Measurements from ENCODE around the gene LRRN2. TPM values are rescaled to one million over a fixed set of nuclear protein-coding genes. Genes with fewer than 3 reads are reported as not detected.

The LRRN2 gene
- polyA plus RNA-seq, 12 donors: 3.7 to 8.5 (median 5.8) TPM; not detected in 1

DNA sequence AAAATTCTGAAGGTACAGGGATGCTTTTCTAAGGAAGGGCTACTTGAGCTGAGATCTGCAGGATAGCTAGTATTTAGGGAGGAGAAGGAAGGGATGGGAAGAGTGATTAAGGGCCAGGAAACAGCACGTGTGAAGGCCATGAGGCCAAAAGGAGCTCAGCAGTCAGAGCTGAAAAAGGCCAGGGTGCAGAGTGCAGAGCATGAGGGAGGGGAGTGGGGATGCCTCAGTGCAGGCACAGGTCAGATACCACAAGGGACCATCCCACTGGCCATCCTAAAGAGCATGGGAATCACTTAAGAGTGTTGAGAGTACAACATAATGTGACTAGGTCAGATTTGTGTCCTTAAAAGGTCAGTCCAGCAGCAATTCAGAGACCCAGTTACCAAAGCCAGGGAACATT lies 16.0 kb downstream of the LRRN2 start:
- no peak for DNase-seq

DNA sequence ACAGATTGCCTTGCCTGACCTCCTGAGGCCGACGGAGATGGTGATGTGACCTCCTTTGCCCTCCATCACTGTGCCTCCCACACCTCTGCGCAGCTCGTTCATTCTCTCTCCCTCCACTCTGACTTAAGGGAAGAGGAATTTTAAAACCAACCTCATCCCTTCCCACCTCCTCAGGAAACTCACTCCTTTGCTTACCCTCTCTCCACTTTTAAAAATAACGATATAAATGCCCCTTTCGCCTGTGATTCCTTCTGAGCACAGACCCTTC lies 21.2 kb downstream of the LRRN2 start:
- no peak for DNase-seq

DNA sequence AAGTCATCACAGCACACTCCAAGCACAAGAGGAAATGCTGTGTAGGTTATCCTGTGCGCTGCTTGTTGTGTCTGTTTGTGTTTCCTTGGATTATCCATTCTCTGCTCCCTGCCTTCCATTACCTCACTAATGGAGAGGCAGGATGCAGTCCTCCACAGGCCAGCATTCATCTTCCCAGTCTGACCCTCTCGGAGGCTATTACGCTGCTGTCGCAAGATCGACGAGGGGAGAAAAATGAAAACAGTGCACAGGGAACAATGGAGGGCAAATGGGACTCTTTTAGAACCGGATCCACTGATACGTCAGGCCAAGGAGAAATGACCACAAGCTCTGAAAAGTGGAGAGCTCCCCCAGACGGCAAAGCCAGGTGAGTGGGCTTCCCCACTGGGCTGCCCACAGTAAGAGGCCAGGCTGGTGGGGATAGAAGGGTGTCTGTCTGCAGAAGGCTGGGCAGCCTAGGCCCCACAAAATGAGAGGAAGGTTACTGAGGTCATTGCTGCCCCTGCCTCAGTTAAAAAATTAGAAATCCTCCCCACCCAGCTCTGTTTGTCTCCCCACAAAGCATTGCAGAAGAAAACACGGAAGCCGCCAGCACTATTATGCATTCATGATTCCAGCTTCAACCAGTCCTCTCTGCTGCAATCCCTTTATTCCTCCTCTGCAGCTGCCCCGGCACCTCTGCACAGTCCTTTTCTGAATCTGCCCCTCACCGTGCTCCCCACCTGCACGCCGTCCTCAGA lies 21.7 kb downstream of the LRRN2 start:
- DNase-seq: no peak

DNA sequence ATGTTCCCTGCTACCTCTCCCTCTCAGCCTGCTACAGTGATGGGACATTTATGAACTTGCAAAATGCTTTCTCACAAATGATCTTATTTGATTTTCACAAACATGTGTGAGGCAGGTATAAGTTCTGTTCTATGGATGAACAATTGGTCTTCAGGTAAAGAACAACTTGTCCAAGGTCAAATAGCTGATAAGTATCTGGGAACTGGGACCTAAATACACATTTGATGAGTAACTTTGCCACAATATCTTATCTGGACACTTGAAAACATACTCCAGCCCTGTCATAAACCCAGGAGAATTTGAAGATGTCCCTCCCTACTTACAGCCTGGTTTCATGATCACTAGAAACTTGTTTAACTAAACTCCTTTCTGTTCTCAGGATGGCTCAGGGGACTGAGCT lies 23.0 kb downstream of the LRRN2 start:
- no peak for DNase-seq

DNA sequence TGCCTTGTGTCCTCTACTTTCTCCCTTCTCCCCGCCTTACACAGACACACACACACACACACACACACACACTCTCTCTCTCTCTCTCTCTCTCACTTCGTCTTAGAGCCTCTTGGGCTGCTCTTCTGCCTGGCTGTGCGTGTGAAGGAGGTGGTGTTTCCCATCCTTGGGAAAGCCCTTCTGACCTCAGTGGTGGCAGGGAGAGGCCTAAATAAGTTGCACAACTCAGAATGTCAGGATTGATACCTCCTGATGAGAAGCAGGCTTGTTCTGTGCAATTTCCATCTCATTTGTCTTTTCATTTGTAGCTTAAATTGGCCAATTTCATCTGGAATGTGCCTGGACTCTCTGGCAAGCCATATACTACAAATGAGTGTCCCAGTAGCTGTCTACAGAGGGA lies 25.0 kb downstream of the LRRN2 start:
- no peak for DNase-seq

DNA sequence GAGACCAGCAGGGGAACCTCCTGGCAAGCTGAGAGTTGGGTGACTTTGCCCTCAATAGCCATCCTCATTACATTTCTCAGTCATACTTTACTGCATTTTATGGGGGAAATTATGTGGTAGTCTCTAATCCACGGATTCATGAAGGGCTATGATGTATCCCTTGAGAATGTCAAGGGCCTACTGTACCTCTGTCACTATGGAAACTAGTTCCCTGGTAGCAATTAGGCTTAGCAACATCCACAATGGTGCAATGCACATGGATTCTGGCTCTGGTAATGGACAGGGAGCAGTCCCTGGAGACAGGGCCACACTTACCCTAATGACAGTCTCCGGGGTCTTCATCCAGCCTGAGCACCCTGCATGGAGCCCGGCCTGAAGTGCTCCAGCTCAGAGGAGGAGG lies 26.5 kb downstream of the LRRN2 start:
- DNase-seq: no peak

DNA sequence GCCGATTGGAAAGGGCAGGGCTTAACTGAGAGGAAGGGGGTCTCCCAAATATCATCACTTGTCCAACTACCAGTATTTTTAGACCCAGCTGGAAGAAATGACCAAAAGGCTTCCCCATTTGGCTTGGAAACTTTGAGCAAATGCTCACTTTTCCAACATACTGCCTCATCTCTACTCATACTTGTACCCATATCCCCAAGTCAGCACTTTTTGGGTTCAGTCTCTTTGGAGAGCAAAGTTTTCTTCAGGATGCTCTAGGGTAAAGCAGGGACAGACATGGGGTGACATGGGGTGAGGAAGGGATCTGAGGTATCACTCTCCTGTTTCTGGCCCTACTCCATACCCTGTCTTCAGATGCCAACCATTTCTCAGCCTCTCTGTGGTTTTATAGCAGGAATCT lies 27.2 kb downstream of the LRRN2 start:
- DNase-seq: no peak

DNA sequence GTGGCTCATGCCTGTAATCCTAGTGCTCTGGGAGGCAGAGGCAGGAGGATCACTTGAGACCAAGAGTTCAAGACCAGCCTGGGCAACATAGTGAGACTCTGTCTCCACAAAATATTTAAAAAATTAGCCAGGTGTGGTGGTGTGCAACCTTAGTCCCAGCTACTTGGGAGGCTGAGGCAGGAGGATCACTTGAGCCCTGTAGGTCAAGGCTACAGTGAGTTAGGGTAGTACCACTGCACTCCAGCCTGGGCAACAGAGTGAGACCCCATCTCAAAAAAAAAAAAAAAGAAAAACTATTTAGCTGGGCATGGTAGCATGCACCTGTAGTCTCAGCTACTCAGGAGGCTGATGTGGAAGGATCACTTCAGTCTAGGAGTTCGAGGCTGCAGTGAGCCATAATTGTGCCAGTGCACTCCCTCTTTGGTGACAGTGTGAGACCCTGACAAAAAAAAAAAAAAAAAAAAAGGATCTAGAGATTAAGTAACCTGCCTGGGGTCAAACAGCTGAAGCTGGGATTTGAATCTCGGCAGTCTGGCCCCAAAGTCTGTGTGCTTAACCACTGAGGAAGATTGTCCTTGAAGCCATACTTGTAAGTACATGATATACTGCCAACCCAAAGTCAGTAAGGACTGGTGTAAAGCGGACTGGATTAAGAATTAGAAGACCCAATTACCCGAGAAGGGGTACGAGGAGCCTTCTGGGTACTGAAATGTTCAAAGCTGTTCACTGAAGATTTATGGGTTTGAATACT lies 31.8 kb downstream of the LRRN2 start:
- no peak for DNase-seq

DNA sequence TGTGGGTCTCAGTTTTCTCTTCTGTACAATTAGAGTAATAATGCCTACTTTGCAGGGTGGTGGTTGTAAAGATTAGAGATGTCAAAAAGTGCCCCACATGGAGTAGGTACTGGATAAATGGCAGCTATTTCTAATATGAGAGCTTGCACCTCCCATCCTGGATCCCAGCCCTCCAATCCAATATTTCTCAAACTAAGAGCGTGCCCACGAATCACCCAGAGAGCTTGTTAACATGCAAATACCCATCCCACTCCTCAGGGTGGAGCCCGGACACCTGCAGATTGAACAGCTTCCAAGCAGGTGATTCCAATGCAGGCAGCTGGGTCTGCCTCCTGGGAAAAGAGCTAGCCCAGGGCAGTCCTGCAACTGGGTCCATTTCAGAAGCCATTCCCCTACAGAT lies 33.0 kb downstream of the LRRN2 start:
- DNase-seq: no peak

DNA sequence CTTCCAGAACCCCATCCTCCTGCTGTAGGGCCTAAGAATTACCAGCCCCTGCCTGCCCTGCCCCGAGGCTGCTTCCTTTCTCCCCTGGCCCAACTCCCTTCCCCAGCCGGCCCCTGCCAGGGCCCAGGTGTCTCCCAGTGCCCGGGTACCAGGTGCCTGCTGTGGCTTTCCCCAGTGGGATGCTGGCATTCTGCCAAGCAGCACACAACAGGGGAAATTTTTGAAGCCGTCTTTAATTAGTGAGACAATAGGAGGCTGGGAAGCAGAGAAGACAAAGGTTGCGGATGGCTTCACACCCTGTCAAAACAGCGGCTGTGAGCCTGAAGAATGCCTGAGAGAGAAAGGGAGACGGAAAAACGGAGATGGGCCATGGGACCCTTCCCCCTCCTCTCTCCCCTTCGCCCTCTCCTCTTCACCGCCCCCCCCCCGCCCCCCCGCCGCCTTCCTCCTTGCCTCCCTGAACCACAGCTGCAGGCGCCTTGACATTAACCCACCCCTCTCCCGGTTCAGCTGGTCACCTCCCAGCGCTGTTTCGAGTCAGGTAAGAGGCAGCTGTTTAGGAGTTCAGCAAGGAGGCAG lies 33.6 kb downstream of the LRRN2 start:
- DNase-seq: no peak

DNA sequence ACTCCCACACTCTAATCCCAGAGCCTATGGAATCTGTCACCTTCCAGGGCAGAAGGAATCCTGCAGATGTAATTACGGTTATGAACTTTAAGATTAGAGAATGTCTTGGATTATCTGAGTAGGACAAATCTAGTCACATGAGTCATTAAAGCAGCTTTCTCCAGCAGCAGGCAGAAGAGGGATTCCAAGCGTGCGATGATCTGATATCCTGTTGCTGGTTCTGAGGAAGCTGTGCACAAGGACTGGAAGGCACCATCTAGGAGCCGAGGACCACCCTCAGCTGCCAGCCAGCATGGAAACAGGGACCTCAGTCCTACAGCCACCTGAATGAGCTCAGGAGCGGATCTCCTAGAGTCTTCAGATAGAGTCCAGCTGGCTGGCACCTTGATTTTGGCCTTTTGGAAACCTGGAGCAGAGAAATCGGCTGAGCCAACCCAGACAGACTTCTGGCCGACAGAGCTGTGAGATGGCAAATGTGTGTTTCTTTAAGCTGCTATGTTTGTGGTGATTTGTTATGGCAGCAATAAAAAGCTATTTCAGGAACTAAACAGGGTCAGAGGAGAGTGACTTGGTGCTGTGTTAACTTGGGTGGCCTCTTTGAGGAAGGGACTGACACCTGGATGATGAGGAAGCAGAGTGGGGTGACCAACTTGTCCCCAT lies 34.5 kb downstream of the LRRN2 start:
- no peak for DNase-seq

DNA sequence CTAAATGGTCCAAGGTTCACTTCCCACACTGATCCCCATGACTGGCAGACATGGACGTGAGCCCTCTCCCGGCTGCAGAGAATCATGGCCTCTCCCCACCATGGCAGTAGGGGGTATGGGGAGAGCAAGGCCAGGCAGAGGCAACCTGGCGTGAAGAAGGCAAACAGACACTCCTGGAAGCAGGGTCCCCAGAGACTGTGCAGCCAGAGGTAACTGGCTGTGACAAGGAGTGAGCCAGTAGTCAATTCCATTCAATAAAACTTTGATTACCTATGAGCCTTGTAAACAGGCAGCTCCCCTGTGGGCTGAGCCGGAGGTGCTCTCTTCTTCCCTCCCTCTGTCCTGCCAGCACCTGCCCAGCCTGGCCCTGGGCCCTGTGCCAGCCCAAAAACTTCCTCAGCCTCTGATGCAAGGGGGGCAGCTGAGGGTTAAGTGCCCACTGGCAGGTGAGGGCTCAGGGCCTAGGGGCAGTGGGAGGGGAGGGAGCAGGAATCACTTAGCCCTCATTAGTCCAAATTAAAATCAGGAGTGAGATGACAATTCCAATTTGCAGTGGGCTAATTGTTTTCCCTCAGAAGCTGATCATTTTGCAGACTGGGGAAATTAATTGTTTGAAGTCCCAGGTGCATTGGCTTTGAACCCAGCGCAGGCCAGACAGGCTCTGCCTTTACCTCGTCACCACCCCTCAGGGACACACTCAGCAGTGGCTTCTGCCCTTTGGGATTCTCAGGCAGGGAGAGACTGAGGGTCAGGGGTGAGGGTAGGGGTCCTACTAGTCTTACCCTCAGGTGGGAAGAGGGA lies 35.6 kb downstream of the LRRN2 start:
- DNase-seq: no peak

DNA sequence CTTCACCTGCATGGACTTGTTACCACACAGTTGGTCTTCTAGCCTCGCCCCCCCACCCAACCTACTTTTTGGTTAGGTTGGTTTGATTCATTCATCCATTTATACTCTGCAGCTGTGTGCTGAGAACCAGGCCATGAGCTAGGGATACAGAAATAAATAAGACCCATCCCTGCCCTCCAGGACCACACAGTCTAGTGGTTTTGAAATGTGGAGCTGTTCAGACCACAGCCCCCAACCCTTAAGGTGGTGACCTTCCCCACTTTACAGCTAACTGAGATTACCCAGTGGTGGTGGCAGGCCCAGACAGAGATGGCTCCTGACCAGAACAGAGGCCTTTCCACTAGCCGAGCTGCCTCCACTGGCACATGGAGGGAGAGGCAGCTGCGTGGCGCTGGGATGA lies 37.0 kb downstream of the LRRN2 start:
- no peak for DNase-seq

DNA sequence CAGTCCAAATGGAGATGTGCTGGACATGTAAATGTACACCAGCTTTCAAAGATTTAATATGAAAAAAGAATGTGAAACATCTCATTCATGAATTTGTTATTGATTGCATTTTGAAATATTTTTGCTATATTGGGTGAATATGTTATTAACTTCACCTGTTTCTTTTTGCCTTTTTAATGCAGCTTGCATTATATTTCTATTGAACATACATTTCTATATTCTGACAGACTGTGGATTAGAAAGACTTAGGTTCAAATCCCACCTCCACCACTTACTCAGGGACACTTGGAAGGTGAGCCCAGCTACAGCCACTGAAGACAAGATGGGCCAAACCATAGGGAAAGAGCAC lies 37.8 kb downstream of the LRRN2 start:
- no peak for DNase-seq

DNA sequence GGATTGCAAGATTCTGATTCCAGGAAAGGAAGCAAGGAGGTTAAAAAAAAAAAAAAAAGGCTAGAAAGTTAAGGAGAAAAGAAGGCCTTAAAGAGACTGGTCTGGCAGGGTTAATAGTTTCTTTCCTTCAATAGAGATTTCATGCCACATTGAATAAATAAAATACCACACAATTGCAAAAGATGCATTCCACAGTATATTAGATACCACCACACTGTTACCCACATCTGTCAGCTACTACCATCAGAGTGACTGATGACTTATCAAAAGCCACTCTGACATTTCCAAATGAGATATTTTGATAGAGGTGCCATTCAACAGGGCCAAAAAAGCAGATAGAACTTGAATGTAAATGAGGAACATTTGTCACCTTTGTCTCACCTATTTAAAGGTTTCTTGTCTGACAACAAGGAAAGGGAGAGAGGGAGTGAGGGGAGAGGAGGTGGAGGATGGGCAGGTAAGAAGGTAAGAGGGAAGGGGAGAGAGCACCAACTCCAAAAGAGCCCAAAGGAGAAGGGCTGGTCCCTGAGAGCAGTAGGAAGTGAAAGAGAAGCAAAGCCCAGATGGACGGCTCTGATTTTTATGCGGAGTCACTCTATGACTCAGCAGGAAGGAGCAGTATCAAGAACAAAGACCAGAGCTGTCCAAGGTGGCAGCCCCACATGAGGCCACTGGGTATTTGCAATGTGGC lies 38.3 kb downstream of the LRRN2 start:
- DNase-seq: no peak

DNA sequence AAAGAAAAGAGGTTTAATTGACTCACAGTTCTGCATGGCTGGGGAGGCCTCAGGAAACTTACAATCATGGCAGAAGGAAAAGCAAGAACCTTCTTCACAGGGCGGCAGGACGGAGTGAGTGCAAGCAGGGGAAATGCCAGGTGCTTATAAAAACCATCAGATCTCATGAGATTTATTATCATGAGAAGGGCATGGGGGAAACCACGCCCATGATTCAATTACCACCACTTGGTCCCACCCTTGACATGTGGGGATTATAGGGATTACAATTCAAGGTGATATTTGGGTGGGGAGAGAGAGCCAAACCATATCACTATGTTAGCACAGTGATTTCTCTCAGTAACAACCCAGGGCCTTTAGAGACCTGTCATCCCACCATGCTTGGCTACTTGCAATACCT lies 39.9 kb downstream of the LRRN2 start:
- DNase-seq: no peak

DNA sequence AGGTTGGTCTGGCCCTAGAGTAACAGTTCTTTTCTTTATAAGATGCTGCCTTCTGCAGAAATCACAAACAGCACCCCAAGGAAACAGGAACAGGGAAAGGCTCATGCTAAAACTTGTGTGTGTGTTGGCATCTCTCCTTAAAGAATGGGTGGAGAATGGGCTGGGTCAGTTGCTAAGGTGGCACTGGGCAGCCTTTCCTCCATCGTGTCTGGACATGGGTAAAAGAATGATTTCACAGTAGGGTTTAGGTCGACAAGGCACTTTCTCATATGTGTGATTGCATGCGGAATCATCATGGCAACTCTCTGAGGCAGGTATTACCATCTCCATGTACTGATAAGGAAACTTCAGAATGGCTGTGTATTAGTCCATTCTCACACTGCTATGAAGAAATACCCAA lies 40.3 kb downstream of the LRRN2 start:
- DNase-seq: no peak

DNA sequence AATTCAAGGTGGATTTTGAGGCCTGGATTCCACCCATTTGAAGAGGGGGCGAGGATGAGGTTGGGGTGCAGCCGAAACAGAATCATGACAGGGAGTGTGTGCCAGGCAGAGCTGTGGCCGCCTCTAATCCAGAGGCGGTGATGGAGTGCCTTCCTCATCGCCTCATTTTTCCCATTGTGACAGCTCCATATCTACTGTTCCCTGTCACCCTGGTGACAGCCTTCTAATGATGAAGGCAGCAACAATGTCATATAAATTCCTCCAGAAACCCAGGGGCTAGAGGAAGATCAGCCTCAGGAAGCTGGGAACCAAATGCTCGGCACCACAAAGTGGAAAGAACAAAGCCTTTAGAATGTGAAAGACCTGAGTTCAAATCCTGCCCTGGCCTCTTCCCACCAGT lies 42.0 kb downstream of the LRRN2 start:
- no peak for DNase-seq

DNA sequence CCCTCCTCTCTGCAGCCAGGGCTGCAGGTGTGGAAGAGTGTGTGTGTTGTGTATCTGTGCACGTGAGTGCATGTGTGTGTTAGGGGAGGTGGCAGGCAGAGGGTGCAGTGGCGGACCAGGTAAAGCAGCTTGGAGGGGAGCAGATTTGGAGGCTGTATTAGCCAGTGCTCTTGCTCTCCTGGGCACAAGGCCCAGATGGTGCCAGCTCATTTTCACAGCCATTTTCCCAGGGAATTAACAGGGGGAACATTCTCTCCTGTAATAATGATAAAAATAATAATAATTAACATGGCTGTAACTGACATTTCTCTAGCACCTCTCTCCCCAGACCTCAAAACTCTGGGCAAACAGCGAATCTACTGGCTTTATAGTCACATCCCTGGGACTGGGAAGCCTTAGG lies 43.6 kb downstream of the LRRN2 start:
- DNase-seq: no peak

DNA sequence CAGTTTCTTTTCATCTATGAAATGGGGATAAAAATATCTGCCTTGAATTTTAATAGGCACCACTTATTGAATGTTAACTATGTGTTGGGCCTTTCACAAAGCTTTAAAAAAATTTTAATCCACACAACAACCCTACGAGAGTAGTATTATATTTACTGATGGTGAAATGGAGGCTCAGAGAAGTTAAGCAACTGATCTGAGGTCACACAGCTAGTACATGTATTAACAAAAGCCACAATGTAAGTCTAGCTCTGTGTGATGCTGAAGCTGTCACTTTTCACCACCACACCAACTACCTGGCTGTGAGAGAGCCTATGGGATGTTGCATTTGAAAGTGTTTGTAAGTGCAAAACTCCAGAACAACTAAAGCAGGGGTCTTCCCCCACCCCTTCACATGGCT lies 44.1 kb downstream of the LRRN2 start:
- DNase-seq: no peak

DNA sequence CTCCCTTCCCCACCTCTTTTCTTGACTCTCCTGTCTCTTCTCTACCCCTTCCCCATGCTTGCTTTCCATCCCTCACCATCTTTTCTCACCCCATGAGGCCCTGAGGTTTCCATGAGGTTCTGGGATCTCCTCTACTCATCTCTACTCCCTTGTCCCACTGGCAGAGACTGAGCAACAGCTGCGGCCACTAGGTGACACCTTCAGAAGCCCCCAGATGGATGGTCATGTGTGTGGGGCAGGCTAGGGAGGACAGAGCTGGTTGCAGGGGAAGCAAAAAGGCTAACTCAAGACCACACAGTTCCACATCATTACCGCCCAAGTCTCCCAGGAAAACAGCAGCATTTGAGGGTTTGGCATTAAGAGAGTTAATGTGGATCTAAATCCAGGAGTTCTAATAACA lies 45.0 kb downstream of the LRRN2 start:
- no peak for DNase-seq
